ENCODE results near the gene ITGAE. TPM values are rescaled to one million over a fixed set of nuclear protein-coding genes. Genes with fewer than 3 reads are reported as not detected.
"Not testable (repeated sequence)": the region's sequence is repeated elsewhere in the genome, so short reads cannot be mapped to it uniquely, and the experiment has no call there.

The ITGAE gene
- total and polyA plus RNA-seq, 2 experiments from 2014 or later, result 11.7 to 44.9 TPM

DNA sequence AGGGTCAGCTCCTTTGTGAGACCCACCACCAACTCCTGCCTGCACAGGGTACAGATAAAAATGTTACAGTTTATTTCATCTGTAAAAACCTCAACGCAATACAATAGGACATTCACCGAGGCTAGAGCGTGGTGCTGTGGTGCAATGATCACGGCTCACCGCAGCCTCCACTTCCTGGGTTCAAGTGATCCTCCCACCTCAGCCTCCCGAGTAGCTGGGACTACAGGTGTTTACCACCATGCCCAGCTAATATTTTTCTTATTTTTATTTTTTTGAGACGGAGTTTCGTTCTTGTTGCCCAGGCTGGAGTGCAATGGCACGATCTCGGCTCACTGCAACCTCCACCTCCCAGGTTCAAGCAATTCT, 66.1 kb downstream of the ITGAE start:
- DNase-seq (ENCODE audit: low spot score); H3K36me3 ChIP-seq (ENCODE audit: insufficient read depth); H3K4me3 Mint-ChIP-seq; H4K20me1 ChIP-seq (replicated peaks; ENCODE audit: insufficient read depth); H2AFZ ChIP-seq; H3F3A ChIP-seq (replicated peaks; ENCODE audit: low read depth); H3K79me2 ChIP-seq (replicated peaks; ENCODE audit: insufficient read depth); H3K36me3 Mint-ChIP-seq (ENCODE audit: low read depth); ATAC-seq; H3K27ac ChIP-seq (ENCODE audit: low read depth); H3K4me2 ChIP-seq; H3K9me2 ChIP-seq (ENCODE audit: insufficient read depth); H3K4me3 ChIP-seq; H3K9me3 Mint-ChIP-seq; H3K27ac Mint-ChIP-seq; H3K27me3 ChIP-seq (ENCODE audit: insufficient read depth): not testable (repeated sequence)
- H3K4me1 Mint-ChIP-seq, result peaks cover 37% of the 10 kb centered on the region
- peaks cover 15% of the 10 kb centered on the region for H3K27me3 Mint-ChIP-seq (ENCODE audit: insufficient read depth, low read depth, poor library complexity)
- peaks cover 24% of the 10 kb centered on the region for H3K4me1 ChIP-seq (ENCODE audit: insufficient read depth)

DNA sequence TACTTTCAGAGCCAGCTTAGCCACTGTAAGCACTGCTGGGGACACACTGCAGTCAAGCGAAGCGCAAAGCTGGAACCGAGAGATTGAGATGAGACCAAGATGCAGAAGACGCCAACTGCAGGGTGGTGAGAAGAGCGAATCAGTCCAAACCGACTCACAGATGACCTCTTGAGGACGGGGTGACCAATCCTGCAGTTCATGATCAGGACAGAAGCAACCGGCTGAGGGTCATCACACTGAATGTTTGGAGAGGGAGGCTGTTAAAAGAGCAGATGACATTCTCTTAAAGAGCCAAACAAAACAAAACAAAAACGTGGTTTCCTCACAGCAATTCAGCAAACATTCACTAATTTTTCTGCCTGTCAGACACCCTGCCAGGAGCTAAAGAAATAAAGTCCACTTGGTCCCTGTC, 68.8 kb downstream of the ITGAE start:
- Histone ChIP-seq H3K36me3 (ENCODE audit: insufficient read depth) (0 out of 2 replicates have a peak, but pooled peaks cover 5% of the 10 kb centered on the region), H3K4me2 (no peak overlapping the region), H2AFZ (no peak overlapping the region), H3K27ac (ENCODE audit: low read depth) (no peak overlapping the region), H3K27me3 (ENCODE audit: insufficient read depth) (no peaks in the 10 kb centered on the region), H3K79me2 (replicated peaks; ENCODE audit: insufficient read depth) (peaks cover 7% of the 10 kb centered on the region; the same call in 1 of the 2 replicates), H4K20me1 (replicated peaks; ENCODE audit: insufficient read depth) (peaks cover 6% of the 10 kb centered on the region), H3K4me1 (ENCODE audit: insufficient read depth) (peaks cover 5% of the 10 kb centered on the region), H3K4me3 (no peak overlapping the region), H3K9me2 (ENCODE audit: insufficient read depth) (no peaks in the 10 kb centered on the region), H3F3A (replicated peaks; ENCODE audit: low read depth) (no peaks in the 10 kb centered on the region)
- Mint-ChIP-seq H3K4me3 (no peak overlapping the region), H3K9me3 (no peaks in the 10 kb centered on the region), H3K27ac (no peak overlapping the region), H3K36me3 (ENCODE audit: low read depth) (peaks cover 14% of the 10 kb centered on the region), H3K4me1 (peaks cover 15% of the 10 kb centered on the region; the same call in 2 of the 3 replicates), H3K27me3 (ENCODE audit: insufficient read depth, low read depth, poor library complexity) (peaks cover 13% of the 10 kb centered on the region)
- TF ChIP-seq, protein P1, sequence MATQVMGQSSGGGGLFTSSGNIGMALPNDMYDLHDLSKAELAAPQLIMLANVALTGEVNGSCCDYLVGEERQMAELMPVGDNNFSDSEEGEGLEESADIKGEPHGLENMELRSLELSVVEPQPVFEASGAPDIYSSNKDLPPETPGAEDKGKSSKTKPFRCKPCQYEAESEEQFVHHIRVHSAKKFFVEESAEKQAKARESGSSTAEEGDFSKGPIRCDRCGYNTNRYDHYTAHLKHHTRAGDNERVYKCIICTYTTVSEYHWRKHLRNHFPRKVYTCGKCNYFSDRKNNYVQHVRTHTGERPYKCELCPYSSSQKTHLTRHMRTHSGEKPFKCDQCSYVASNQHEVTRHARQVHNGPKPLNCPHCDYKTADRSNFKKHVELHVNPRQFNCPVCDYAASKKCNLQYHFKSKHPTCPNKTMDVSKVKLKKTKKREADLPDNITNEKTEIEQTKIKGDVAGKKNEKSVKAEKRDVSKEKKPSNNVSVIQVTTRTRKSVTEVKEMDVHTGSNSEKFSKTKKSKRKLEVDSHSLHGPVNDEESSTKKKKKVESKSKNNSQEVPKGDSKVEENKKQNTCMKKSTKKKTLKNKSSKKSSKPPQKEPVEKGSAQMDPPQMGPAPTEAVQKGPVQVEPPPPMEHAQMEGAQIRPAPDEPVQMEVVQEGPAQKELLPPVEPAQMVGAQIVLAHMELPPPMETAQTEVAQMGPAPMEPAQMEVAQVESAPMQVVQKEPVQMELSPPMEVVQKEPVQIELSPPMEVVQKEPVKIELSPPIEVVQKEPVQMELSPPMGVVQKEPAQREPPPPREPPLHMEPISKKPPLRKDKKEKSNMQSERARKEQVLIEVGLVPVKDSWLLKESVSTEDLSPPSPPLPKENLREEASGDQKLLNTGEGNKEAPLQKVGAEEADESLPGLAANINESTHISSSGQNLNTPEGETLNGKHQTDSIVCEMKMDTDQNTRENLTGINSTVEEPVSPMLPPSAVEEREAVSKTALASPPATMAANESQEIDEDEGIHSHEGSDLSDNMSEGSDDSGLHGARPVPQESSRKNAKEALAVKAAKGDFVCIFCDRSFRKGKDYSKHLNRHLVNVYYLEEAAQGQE (IDR thresholded peaks at IDR 0.05; ENCODE audit: unreplicated experiment), result no peak
- TF ChIP-seq CTCF (conservative IDR thresholded peaks at IDR 0.05; ENCODE audit: low read depth in 2 of 2) (peak in 1 of 2 experiments; percentile 49; a peak in 2 of 4 replicates), CREB1 (CRISPR knock-in tag; IDR thresholded peaks at IDR 0.05; ENCODE audit: low read depth) (no peak), ZNF114 (CRISPR knock-in tag; IDR thresholded peaks at IDR 0.05) (no peak)
- DNase-seq (ENCODE audit: low spot score) (no peak), ATAC-seq (0 out of 3 replicates have a peak, but pooled peaks have one; percentile 16)

Data from GM23338 (cell line).